AG10803 (cell line): ENCODE measurements around the gene GPT2.

ENCODE experiments used
- DNase-seq: peaks from one replicate; pipeline ENCODE4 v3.0.0; 2010; ENCODE audit warnings: low read depth
- H3K4me3 ChIP-seq: 2 replicates; pipeline ENCODE4 v1.5.1; 2011; ENCODE audit warnings: mild to moderate bottlenecking, low read length, control low read depth
- TF ChIP-seq, protein P1 (sequence below): conservative IDR thresholded peaks from 2 replicates; pipeline ENCODE4 v1.5.1; 2011; ENCODE audit warnings: mild to moderate bottlenecking, low read length, control low read depth, inconsistent platforms

Gene GPT2

DNA sequence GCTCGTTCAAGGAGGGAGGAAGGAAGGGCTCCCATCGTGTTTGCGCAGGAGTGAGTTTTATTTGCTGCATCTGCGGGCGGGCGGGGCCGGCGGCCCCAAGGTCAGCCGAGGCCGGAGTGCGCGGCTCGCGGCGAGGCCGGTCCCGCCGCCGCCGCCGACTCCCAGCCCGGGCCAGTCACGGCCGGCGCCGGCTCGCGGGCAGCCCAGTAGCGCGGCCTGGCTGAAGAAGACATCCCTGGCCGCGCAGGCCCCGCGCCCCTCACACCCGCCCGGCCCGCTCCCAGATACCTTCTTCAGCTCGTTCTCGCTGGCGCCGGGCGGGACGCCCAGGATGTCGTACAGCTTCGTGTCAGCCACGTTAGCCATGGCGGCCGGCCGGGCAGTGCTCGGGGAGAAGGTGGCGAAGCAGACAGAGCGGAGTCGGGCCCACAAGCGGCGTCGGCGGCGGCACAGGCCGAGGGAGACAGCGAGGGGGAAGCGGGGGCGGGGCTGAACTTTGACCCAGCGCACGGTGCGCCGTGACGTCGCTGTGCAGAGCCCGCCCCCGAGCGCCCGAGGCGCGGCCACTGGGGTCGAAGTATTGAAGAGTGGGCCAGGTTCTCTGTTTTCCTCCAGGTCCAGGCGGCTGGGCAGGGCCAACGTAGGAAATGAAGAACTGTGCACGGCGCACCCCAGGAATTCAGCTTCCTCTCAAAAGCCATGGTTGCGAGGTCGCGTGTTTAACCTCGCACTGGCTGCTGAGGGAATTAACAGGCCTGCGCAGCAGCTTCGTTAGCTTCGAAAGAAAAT is 89.2 kb downstream of the GPT2 start, which contains the start of gene DNAJA2:
TSS of gene DNAJA2 (minus strand) at position 468 of the 789 bp plus-strand sequence. CDS start at position 366, 102 bp downstream.
- H3K4me3 ChIP-seq = peak within 1 kb of the TSS; percentile 85
- DNase-seq = peak; percentile 85
- TF ChIP-seq, protein P1, sequence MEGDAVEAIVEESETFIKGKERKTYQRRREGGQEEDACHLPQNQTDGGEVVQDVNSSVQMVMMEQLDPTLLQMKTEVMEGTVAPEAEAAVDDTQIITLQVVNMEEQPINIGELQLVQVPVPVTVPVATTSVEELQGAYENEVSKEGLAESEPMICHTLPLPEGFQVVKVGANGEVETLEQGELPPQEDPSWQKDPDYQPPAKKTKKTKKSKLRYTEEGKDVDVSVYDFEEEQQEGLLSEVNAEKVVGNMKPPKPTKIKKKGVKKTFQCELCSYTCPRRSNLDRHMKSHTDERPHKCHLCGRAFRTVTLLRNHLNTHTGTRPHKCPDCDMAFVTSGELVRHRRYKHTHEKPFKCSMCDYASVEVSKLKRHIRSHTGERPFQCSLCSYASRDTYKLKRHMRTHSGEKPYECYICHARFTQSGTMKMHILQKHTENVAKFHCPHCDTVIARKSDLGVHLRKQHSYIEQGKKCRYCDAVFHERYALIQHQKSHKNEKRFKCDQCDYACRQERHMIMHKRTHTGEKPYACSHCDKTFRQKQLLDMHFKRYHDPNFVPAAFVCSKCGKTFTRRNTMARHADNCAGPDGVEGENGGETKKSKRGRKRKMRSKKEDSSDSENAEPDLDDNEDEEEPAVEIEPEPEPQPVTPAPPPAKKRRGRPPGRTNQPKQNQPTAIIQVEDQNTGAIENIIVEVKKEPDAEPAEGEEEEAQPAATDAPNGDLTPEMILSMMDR = no peak

DNA sequence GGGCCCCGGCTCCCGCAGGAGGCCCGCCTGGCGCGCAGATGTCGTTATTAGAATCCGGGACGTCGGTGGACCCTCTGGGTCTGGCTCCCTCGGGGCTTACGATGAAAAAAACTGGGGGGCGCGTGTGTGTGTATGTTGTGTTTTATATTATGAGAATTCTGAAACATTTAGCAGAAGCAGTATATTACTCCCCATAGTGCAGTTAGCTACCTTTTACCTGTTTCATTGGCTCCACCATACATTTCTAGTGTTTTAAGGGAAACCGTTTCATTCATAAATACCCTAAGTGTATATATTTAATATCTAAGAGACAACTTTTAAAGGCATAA is 89.8 kb downstream of the GPT2 start:
- DNase-seq = no peak
- peak overlapping the region; percentile 85 for H3K4me3 ChIP-seq
- TF ChIP-seq, protein P1 = no peak

DNA sequence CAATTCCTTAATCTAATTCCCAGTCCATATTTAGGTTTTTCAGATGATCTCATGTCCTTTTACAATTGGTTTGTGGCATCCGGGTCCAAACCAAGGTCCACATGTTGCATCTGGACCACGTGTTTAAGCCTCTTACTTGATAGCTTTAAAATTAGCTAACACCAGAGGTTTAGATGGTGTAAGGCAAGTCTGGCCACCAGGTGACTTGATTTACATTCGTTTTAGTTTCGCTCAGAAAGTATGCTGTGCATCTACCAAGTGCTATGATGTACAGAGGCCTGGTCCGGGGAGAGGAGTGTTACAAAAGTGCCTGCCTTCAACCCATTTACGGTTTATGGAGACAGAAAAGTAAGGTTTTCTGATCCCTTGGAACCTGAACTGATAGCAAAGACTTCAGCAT is 90.2 kb downstream of the GPT2 start:
- TF ChIP-seq, protein P1 = peak; percentile 24
- peak overlapping the region; percentile 85 for H3K4me3 ChIP-seq
- DNase-seq = peak; percentile 11

DNA sequence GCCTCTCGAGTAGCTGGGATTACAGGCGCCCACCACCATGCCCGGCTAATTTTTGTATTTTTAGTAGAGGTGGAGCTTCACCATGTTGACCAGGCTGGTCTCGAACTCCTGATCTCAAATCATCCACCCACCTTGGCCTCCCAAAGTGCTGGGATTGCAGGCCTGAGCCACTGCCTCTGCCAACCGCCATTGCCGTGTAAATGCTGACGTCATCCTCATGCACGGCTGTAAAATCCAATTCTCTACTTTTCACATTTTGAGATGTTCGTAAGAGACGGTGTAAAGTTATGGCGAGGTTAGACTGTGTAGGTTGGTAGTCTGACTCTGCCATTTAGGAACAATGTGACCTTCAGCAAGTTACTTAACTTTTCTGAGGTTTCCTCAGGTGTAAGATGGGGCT is 91.0 kb downstream of the GPT2 start:
- TF ChIP-seq, protein P1 = no peak
- no peak overlapping the region for H3K4me3 ChIP-seq
- no peak for DNase-seq

DNA sequence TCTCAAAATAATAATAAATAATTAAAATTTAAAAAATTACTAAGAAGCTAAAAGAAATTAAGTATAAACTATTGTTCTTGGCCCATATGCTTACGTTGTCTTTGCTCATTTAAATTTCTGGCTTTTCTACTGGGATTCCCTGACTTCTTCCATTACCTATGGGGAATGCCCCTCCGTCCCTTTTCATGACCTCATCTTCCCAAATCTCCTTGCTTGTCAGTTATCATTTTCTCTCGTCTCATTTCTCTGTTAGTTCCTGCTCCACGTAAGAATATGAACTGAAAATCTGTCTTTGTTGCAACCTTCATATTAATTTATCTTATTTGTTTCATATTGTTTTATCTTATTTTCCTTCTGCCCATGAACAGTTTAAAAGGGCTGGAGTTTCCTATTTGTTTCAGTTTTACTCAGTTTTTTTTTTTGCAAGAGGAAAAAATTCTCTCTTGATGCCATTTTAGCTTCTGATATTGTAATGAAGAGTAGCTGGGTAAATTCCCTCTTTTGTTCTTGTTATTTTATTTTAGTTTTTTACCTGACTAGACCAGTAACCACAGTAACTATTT is 91.8 kb downstream of the GPT2 start:
- H3K4me3 ChIP-seq = no peak overlapping the region
- TF ChIP-seq, protein P1 = no peak
- DNase-seq = no peak

DNA sequence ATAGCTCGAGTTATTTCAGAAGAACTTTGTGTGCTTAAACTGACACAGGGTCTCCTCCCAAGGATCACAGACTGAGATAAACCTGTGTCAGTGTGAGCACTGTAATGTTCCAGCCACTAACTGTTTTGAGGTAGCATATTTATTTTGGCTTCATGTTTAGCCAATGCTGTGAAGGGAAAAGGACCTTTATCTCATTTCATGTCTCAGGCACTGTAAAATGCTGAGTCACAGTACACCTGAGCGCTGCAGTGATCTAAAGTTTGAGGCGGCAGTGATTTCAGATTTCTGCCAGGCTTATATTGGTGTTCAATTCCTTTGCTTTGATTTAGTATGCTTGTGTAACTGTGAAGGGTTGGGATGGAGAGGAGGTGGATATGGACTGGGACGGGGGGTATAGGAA is 92.4 kb downstream of the GPT2 start:
- no peak overlapping the region for H3K4me3 ChIP-seq
- TF ChIP-seq, protein P1 = no peak
- DNase-seq = no peak
